Psoas muscle (tissue), 8 donors: Measurements from ENCODE around the gene USP19. TPM values are rescaled to one million over a fixed set of nuclear protein-coding genes. Genes with fewer than 3 reads are reported as not detected.

Experiments
- ATAC-seq, 4 donors: fragments of 200-7000 bp; cut with Tn5 transposase; one replicate each; pipeline ENCODE4 v1.9.1; 2020; ENCODE audit warnings: moderate library complexity in 3 of 4, mild to moderate bottlenecking in 2 of 4
- DNase-seq, 2 donors: peaks; one replicate each; pipeline ENCODE4 v3.0.0-alpha.2; 2020
- H3K27ac ChIP-seq: fragments of 200-600 bp; one replicate; pipeline ENCODE4 v1.8.0; 2022
- H3K27me3 ChIP-seq, 3 donors: fragments of 200-600 bp in 1 of 3; one replicate each; pipeline versions ENCODE4 v1.6.1 to v1.8.0; 2013 to 2022; ENCODE audit warnings: low read length in 2 of 3, mild to moderate bottlenecking in 2 of 3, moderate library complexity in 1 of 3; ENCODE audit not compliant: insufficient read depth in 3 of 3
- H3K36me3 ChIP-seq, 2 donors: fragments of 200-600 bp in 1 of 2; one replicate each; pipeline versions ENCODE4 v1.6.1 to v1.8.0; 2013 to 2022; ENCODE audit warnings: low read depth in 1 of 2, mild to moderate bottlenecking in 1 of 2, moderate library complexity in 1 of 2; ENCODE audit not compliant: insufficient read depth in 1 of 2
- H3K4me1 ChIP-seq: fragments of 200-600 bp; one replicate; pipeline ENCODE4 v1.8.0; 2022
- H3K4me3 ChIP-seq: fragments of 200-600 bp; one replicate; pipeline ENCODE4 v1.8.0; 2022; ENCODE audit warnings: mild to moderate bottlenecking
- H3K9me3 ChIP-seq: fragments of 200-600 bp; one replicate; pipeline ENCODE4 v1.8.0; 2022
- CTCF ChIP-seq: fragments of 200-600 bp; IDR thresholded peaks from one replicate; pipeline ENCODE4 v1.8.0; 2022; ENCODE audit warnings: antibody characterized with exemption
- WGBS, 3 donors: extraction: QIAGEN DNeasy Blood & Tissue Kit; methylation state at CpG; one replicate each; pipeline versions ENCODE4 v1.1.6 to v1.1.7; 2013; 5-methylcytosine and 5-hydroxymethylcytosine counted together
- intact Hi-C, 2 donors: fragments of 100-400 bp; cut with DNase I; formaldehyde crosslinking; loops; one replicate each; pipeline versions ENCODE4 v1.11.0 to v1.14.2; 2022
- long read RNA-seq, 2 donors: library from polyadenylated mRNA; unstranded; transcript quantifications; one replicate each; pipeline ENCODE4 v2.0.0, GENCODE V29; 2021
- polyA plus RNA-seq, 3 donors: library from polyadenylated mRNA; stranded (reverse); fragments of 200-250 nt; gene quantifications; one replicate each; pipeline ENCODE4 v1.2.3, GENCODE V29; 2013
- total RNA-seq, 4 donors: library from RNA; stranded (reverse); fragmentation: NEBNext Ultra II Directional in 2 of 4; extraction: Animal tissue kit (Norgen Biotek cat#: 25700) in 2 of 4; gene quantifications; one replicate each; pipeline versions ENCODE4 v1.2.1 to v1.2.4, GENCODE V29; 2021 to 2023
- donor health status: healthy with polysubstance abuse.
- donor health status: DM: no; HTN: no; CAD: no; lungs with moderate emphysema.
- donor health status: Bipolar disorder and iron deficiency.
- donor health status: healthy.
- donor health status: DM: yes; HTN: yes; CAD: no.
- donor health status: DM: no; HTN: no; CAD: no.
- donor health status: DM: no; HTN: no; CAD: no.
- donor health status: DM: yes; HTN: yes; CAD: no.

USP19 gene, protein sequence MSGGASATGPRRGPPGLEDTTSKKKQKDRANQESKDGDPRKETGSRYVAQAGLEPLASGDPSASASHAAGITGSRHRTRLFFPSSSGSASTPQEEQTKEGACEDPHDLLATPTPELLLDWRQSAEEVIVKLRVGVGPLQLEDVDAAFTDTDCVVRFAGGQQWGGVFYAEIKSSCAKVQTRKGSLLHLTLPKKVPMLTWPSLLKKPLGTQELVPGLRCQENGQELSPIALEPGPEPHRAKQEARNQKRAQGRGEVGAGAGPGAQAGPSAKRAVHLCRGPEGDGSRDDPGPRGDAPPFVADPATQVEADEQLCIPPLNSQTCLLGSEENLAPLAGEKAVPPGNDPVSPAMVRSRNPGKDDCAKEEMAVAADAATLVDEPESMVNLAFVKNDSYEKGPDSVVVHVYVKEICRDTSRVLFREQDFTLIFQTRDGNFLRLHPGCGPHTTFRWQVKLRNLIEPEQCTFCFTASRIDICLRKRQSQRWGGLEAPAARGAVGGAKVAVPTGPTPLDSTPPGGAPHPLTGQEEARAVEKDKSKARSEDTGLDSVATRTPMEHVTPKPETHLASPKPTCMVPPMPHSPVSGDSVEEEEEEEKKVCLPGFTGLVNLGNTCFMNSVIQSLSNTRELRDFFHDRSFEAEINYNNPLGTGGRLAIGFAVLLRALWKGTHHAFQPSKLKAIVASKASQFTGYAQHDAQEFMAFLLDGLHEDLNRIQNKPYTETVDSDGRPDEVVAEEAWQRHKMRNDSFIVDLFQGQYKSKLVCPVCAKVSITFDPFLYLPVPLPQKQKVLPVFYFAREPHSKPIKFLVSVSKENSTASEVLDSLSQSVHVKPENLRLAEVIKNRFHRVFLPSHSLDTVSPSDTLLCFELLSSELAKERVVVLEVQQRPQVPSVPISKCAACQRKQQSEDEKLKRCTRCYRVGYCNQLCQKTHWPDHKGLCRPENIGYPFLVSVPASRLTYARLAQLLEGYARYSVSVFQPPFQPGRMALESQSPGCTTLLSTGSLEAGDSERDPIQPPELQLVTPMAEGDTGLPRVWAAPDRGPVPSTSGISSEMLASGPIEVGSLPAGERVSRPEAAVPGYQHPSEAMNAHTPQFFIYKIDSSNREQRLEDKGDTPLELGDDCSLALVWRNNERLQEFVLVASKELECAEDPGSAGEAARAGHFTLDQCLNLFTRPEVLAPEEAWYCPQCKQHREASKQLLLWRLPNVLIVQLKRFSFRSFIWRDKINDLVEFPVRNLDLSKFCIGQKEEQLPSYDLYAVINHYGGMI (N-terminal part only)
- total RNA-seq (100 to 1,000 TPM in 2 of 4 donors, 10 to 100 TPM in 2; 79.5 to 109 (median 96.3) TPM), polyA plus RNA-seq (10 to 100 TPM; 29.5 to 94.0 (median 42.9) TPM)
- long read RNA-seq, donor 1, partial matches to known transcripts: 25 of 56 reads
- long read RNA-seq, donor 1, other reads (novel, unspliced or antisense): 31 of 56 reads
- long read RNA-seq, donor 2, full-length matches to known transcripts: 8 of 128 reads
- long read RNA-seq, donor 2, partial matches to known transcripts: 71 of 128 reads
- long read RNA-seq, donor 2, other reads (novel, unspliced or antisense): 49 of 128 reads

DNA sequence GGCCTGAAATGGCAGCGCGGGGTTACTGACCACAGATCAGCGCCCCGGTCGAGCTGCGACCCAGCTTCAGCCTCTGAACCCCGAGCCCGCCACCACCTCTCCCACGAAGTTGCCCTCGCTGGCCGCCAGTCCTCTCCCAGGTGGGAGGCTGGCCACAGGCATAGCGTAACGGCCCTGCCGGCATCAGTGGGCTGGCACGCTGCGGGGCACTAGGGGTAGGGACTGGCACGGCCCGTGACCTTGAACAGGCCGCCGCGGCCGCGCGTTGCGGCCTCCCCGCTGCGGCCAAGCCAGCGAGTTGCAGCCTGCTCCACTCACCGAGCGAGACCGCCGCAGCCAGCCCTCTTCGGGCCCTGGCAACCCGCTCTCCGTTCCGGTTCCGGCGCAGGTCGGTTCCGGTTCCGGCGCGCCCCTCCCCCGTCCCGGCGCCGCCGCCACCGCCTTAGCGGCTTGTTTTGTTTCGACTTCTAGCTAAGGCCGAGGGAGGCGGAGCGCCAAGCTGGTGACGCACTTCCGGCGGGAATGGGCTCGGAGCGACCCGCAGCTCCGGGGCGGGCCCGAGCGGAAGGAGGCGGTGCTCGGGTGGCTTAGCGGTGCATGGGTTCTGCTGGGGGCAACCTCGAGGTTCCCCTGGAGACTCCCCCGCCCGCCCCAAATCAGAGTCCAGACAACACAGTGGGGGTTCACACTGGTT lies at the start of gene USP19:
USP19 (minus strand) TSS at position 386 of the 694 bp plus-strand sequence. CDS start 1,678 bp downstream, outside the sequence.
- peak; percentile 91 to 95 (median 94) for ATAC-seq
- intact Hi-C loops: loop anchor here in 1 of 2 donors (5.0 kb wide), 1 partner anchor 47 kb away; the partner anchor contains the start of gene CCDC71
- peaks cover 8 to 78% of the 10 kb centered on the region in 2 donors for H3K36me3 ChIP-seq

GRCh38 chr3:49166752-49167556 lies 46.3 kb upstream of the USP19 start:
- Histone ChIP-seq H3K4me1 (peaks cover 18% of the 10 kb centered on the region), H3K36me3 (peaks cover 4 to 16% of the 10 kb centered on the region in 2 donors), H3K27me3 (no peaks in the 10 kb centered on the region), H3K27ac (peak overlapping the region; percentile 95), H3K9me3 (no peaks in the 10 kb centered on the region), H3K4me3 (peak overlapping the region; percentile 98)
- no peak for ATAC-seq
- TF ChIP-seq CTCF: no peak
- DNase-seq: no peak
- intact Hi-C loops: loop anchor here in 1 of 2 donors (5.0 kb wide), 1 partner anchor 45 kb away; the partner anchor contains the start of gene USP19
- WGBS, 3 donors: 80 to 89% (median 86%) methylated on average over 6 of the region's 6 CpGs

More for the DNA sequence above, at the start of gene USP19:
- no peak for TF ChIP-seq CTCF
- peak; percentile 97 to 99 for DNase-seq
- Histone ChIP-seq H3K27me3 (no peaks in the 10 kb centered on the region), H3K9me3 (no peaks in the 10 kb centered on the region), H3K27ac (peak within 1 kb of the TSS; percentile 95), H3K4me3 (peak within 1 kb of the TSS; percentile 98), H3K4me1 (peaks cover 16% of the 10 kb centered on the region)
- WGBS, 3 donors: 1% methylated on average over 66 to 70 of the region's 70 CpGs

DNA sequence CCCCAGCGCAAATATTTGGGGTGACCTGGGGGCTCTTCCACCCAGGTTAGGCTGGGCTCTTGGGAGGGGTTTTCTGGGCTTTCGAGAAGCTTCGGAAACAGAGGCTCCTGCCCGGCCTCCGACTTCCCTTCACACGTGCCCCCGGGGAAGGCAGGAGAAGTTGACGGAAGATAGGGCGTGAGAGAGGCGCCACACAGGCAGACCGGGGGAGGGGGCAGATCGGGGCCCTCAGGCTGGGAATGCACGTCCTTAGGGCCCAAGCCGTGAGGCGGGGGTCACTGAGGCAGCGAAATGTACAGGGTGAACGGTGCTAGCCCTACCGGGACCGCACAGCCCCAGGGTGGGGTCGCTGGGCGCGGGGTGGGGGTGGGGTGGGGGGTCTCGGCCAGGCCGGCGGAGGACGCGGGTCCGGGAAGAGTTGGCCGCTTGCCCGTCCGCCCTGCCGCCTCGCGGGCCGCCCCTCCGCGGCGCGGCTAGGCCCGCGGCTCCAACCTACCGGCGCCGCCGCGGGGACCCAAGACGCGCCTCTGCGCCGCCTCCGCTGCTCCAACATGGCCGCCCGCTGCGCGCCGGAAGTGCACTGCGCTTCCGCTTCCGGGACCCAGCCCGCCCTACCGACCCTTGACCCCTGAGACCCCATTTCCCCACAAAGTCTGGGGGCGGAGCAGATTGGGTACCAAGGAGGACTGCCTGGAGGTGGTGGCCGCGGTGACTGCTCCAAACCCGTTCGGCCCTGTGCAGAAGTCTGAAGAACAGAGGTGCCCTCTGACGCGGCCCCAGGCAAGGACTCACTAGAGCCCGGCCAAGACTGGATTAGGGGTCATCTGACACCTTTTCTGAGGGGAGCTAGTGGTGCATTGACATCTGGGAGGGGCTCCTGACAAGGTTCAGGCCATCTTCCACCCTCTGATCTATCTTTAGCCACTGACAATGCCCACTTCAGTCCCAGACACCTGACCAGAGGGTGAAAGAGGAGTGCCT lies 45.4 kb upstream of the USP19 start, which contains the start of gene CCDC71:
CCDC71 (minus strand) TSS at position 561 of the 981 bp plus-strand sequence. CDS start 2,123 bp downstream, outside the sequence.
- intact Hi-C loops: loop anchor here in 1 of 2 donors (5.0 kb wide), 1 partner anchor 44 kb away; the partner anchor contains the start of gene USP19
- WGBS, 3 donors: 2 to 3% (median 3%) methylated on average over 52 to 69 of the region's 69 CpGs

More for the DNA sequence above, 45.4 kb upstream of the USP19 start, which contains the start of gene CCDC71:
- no peak for TF ChIP-seq CTCF
- Histone ChIP-seq H3K4me1 (peaks cover 21% of the 10 kb centered on the region), H3K36me3 (peaks cover 5 to 16% of the 10 kb centered on the region in 2 donors), H3K9me3 (no peaks in the 10 kb centered on the region), H3K4me3 (peak within 1 kb of the TSS; percentile 98), H3K27ac (peak within 1 kb of the TSS; percentile 95), H3K27me3 (no peaks in the 10 kb centered on the region)
- peak; percentile 78 to 88 (median 85) for ATAC-seq
- DNase-seq: peak; percentile 82 to 91
